ENCODE measurements around the gene THAP10.
"Not testable (repeated sequence)": the region's sequence is repeated elsewhere in the genome, so short reads cannot be mapped to it uniquely, and the experiment has no call there.

Gene THAP10

GRCh38 chr15:70879401-70879800, 12.8 kb downstream of the THAP10 start:
- in situ Hi-C loops (cut with HindIII; ENCODE audit: low sequenced_read_pairs): no loop called here

- in situ Hi-C loops (cut with HindIII; ENCODE audit: low sequenced_read_pairs): no loop called here
These were observed 15.6 kb downstream of the THAP10 start for GRCh38 chr15:70876683-70877082.

- in situ Hi-C loops (cut with HindIII; ENCODE audit: low sequenced_read_pairs): no loop called here
These were observed 16.2 kb downstream of the THAP10 start for GRCh38 chr15:70876011-70876410.

GRCh38 chr15:70875001-70875782, 17.0 kb downstream of the THAP10 start:
- in situ Hi-C loops (cut with HindIII; ENCODE audit: low sequenced_read_pairs): no loop called here

GRCh38 chr15:70873232-70874054, 18.8 kb downstream of the THAP10 start:
- in situ Hi-C loops (cut with HindIII; ENCODE audit: low sequenced_read_pairs): no loop called here

DNA sequence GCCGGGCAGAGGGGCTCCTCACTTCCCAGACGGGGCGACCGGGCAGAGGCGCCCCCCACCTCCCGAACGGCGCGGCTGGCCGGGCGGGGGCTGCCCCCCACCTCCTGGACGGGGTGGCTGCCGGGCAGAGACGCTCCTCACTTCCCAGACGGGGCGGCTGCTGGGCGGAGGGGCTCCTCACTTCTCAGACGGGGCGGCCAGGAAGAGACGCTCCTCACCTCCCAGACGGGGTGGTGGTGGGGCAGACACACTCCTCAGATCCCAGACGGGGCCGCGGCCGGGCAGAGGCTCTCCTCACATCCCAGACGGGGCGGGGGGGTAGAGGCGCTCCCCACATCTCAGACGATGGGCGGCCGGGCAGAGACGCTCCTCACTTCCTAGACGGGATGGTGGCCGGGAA, 20.7 kb downstream of the THAP10 start:
- in situ Hi-C loops (cut with HindIII; ENCODE audit: low sequenced_read_pairs): not testable (repeated sequence)

DNA sequence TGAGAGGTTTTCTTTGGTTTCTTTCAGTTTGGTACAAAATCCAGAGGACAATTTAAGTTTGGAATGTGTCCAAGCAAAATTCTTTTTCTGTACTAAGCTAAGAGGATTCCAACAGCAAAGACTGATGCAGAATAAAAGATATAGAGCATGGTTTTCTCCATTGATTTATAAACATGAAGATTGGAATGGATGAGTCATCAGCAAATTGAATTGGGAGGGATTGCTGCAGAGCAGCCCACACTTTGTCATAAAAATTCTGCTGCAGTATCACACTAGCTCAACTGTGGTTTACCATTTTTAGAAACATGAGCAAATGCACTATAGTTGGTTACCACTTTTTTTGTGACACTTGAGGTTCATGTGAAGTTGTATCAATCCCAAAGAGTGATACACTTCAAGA, 22.2 kb downstream of the THAP10 start:
- in situ Hi-C loops (cut with HindIII; ENCODE audit: low sequenced_read_pairs): no loop called here

GRCh38 chr15:70869346-70869745, 22.9 kb downstream of the THAP10 start:
- in situ Hi-C loops (cut with HindIII; ENCODE audit: low sequenced_read_pairs): no loop called here

- in situ Hi-C loops (cut with HindIII; ENCODE audit: low sequenced_read_pairs): no loop called here
These were observed 24.2 kb downstream of the THAP10 start for GRCh38 chr15:70867911-70868467.

GRCh38 chr15:70866982-70867641, 25.1 kb downstream of the THAP10 start:
- in situ Hi-C loops (cut with HindIII; ENCODE audit: low sequenced_read_pairs): no loop called here

GRCh38 chr15:70863450-70864218, 28.6 kb downstream of the THAP10 start:
- in situ Hi-C loops (cut with HindIII; ENCODE audit: low sequenced_read_pairs): no loop called here

GRCh38 chr15:70859998-70860397, 32.2 kb downstream of the THAP10 start:
- in situ Hi-C loops (cut with HindIII; ENCODE audit: low sequenced_read_pairs): no loop called here

DNA sequence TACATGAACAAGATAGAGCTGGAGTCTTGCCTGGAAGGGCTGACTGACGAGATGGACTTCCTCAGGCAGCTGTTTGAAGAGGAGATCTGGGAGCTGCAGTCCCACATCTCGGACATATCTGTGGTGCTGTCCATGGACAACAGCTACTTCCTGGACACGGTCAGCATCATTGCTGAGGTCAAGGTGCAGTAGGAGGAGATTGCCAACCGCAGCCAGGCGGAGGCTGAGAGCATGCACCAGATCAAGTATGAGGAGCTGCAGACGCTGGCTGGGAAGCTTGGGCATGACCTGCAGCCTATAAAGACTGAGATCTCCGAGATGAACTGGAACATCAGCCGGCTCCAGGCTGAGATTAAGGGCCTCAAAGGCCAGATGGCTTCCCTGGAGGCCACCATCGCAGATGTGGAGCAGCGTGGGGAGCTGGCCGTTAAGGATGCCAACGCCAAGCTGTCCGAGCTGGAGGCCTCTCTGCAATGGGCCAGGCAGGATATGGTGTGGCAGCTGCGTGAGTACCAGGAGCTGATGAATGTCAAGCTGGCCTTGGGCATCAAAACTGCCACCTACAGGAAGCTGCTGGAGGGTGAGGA, 32.8 kb downstream of the THAP10 start:
- in situ Hi-C loops (cut with HindIII; ENCODE audit: low sequenced_read_pairs): no loop called here

DNA sequence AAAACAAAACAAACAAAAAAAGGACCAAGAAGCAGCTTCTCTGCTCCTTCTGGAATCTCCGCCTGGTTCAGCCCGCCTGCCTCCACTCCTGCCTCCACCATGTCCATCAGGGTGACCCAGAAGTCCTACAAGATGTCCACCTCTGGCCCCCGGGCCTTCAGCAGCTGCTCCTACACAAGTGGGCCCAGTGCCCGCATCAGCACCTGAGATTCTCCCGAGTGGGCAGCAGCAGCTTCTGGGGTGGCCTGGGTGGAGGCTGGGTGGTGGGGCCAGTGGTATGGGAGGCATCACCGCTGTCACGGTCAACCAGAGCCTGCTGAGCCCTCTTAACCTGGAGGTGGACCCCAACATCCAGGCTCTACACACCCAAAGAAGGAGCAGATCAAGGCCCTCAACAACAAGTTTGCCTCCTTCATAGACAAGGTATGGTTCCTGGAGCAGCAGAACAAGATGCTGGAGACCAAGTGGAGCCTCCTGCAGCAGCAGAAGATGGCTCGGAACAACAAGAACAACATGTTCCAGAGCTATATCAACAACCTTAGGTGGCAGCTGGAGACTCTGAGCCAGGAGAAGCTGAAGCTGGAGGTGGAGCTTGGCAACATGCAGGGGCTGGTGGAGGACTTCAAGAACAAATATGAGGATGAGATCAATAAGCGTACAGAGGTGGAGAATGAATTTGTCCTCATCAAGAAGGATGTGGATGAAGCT, 33.5 kb downstream of the THAP10 start:
- in situ Hi-C loops (cut with HindIII; ENCODE audit: low sequenced_read_pairs): not testable (repeated sequence)

DNA sequence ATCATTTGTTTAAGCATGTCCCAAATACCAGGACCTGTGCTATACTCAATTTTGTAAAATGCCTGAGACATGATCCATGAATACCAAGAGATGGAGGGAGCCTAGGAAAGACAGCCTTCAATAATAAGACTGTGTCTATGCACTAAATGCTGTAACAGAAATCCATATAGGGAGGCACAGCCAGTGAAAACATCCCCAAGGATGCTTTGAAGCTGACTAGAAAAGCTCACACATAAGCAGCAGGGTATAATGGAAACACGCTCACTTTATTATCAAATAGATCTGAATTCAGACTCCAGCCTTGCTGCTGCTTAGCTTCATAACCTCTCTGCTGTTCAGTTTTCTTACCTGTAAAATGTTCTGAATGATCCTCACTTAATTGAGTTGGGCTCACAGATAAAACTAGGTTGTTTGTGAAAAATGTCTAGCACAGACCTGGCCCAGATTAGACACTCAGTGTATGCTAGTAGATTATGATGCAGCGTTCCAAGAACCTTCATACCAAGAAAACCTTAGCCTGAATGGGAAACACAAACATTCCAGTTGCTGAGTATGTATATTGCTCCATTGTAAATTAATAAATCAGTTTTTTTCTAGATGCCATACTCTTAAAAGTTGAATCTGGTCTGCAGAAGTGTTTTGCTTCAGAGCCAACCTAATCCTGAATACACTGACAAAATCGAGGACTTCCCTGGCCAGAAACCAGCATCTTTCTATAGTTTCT, 34.5 kb downstream of the THAP10 start:
- in situ Hi-C loops (cut with HindIII; ENCODE audit: low sequenced_read_pairs): no loop called here

GRCh38 chr15:70856884-70857561, 35.2 kb downstream of the THAP10 start:
- in situ Hi-C loops (cut with HindIII; ENCODE audit: low sequenced_read_pairs): no loop called here

DNA sequence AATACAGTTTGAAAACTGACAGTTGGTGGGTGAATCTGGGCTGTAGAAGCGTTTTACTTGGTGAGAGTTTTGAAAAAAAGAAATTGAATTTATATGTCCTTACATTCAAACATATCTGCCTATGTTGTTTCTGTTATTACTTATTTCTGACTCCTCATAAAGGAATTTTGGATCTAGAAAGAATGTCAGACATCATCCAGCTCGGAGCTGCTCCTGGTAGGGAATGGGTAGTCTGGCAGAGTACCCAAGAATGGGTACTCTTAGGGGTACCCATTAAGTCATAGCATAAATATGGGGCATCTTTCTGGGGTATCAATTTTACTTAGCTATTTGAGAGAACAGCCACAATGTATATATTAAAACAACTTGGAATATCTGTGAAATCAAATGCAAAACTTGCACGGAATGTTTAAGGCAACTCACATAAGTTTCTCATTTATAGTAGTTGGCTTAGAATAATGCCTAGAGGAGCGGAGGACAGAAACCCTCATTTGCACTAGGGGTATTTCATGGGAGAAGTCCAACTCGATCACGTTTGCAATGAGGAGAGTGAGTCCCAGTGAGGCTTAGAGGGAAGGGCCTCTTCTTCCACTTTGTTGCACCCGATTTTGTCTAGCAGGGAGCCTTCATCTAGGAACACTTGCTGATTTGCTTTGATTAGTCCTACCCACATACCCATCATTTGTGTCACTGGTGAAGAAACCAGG, 35.9 kb downstream of the THAP10 start:
- in situ Hi-C loops (cut with HindIII; ENCODE audit: low sequenced_read_pairs): no loop called here

- in situ Hi-C loops (cut with HindIII; ENCODE audit: low sequenced_read_pairs): no loop called here
These were observed 36.5 kb downstream of the THAP10 start for GRCh38 chr15:70855764-70856163.
